GM21390 (cell line): ENCODE results near the gene GTSF1L.
A peak's percentile ranks its signal among the peaks of the same experiment; 100 is the strongest.
"Not testable (repeated sequence)": the region's sequence is repeated elsewhere in the genome, so short reads cannot be mapped to it uniquely, and the experiment has no call there.

Experiments
- ATAC-seq: cut with Tn5 transposase; IDR thresholded peaks from one replicate; pipeline ENCODE4 v1.9.1; 2021; ENCODE audit not compliant: unreplicated experiment

The GTSF1L gene

GRCh38 chr20:43726811-43727338, at the start of gene GTSF1L:
GTSF1L (minus strand) TSS chr20:43727002; CDS start chr20:43726694, 308 bp downstream.
- ATAC-seq, result no peak

- ATAC-seq, result no peak
Observed at GRCh38 chr20:43774754-43775153, 48.0 kb upstream of the GTSF1L start.

- ATAC-seq, result no peak
Observed at GRCh38 chr20:43771503-43772190, 44.8 kb upstream of the GTSF1L start.

- no peak for ATAC-seq
Observed at GRCh38 chr20:43770342-43770741, 43.5 kb upstream of the GTSF1L start.

- ATAC-seq, result no peak
Observed at GRCh38 chr20:43767686-43768474, 41.1 kb upstream of the GTSF1L start.

GRCh38 chr20:43766917-43767316, 40.1 kb upstream of the GTSF1L start:
- no peak for ATAC-seq

GRCh38 chr20:43766385-43766784, 39.6 kb upstream of the GTSF1L start:
- no peak for ATAC-seq

- ATAC-seq, result no peak
Observed at GRCh38 chr20:43765916-43766315, 39.1 kb upstream of the GTSF1L start.

- ATAC-seq, result no peak
Observed at GRCh38 chr20:43762911-43763310, 36.1 kb upstream of the GTSF1L start.

- ATAC-seq, result no peak
Observed at GRCh38 chr20:43761386-43762340, 34.9 kb upstream of the GTSF1L start.

GRCh38 chr20:43757888-43758287, 31.1 kb upstream of the GTSF1L start:
- ATAC-seq, result not testable (repeated sequence)

GRCh38 chr20:43755851-43756250, 29.0 kb upstream of the GTSF1L start:
- ATAC-seq, result no peak

- ATAC-seq, result no peak
Observed at GRCh38 chr20:43755390-43755789, 28.6 kb upstream of the GTSF1L start.

GRCh38 chr20:43752561-43753301, 25.9 kb upstream of the GTSF1L start:
- no peak for ATAC-seq

GRCh38 chr20:43752051-43752360, 25.2 kb upstream of the GTSF1L start:
- no peak for ATAC-seq

- peak; percentile 75 for ATAC-seq
Observed at GRCh38 chr20:43751167-43752050, 24.6 kb upstream of the GTSF1L start.

GRCh38 chr20:43750774-43751166, 24.0 kb upstream of the GTSF1L start:
- ATAC-seq, result no peak

GRCh38 chr20:43749734-43750294, 23.0 kb upstream of the GTSF1L start:
- ATAC-seq, result no peak

- ATAC-seq, result no peak
Observed at GRCh38 chr20:43748274-43748673, 21.5 kb upstream of the GTSF1L start.
